Naive thymus-derived CD8-positive, alpha-beta T cell (primary cell): ENCODE measurements around the gene BANP. TPM values are rescaled to one million over a fixed set of nuclear protein-coding genes. Genes with fewer than 3 reads are reported as not detected.
"Not testable (repeated sequence)": the region's sequence is repeated elsewhere in the genome, so short reads cannot be mapped to it uniquely, and the experiment has no call there.

ENCODE experiments used
- ATAC-seq, 2 donors: fragments of 150-1000 bp; cut with Tn5 transposase in 1 of 2; sonication (Bioruptor Pico), chemical (Tn5 transposase) in 1 of 2; 1 replicate in 1 of 2; 2 replicates in 1 of 2; pipeline ENCODE4 v1.10.0; 2021; ENCODE audit warnings: mild to moderate bottlenecking in 2 of 2, moderate library complexity in 2 of 2
- POLR2A ChIA-PET: fragments of 350-600 bp; sonication (Branson Sonifier 250); formaldehyde crosslinking; loops from one replicate; lab custom pipeline; 2021; ENCODE audit warnings: antibody characterized with exemption; lab: Charles Lee
- DNase-seq, 10 donors: peaks; one replicate each; pipeline versions ENCODE4 v3.0.0 to v3.0.0-alpha.2; 2020 to 2022
- H3K27ac Mint-ChIP-seq, 10 donors: one replicate each; pipeline ENCODE4 v1.8.0; 2020 to 2022; ENCODE audit warnings: mild to moderate bottlenecking in 10 of 10, mixed read lengths in 10 of 10, moderate library complexity in 4 of 10, inconsistent platforms in 1 of 10
- H3K27me3 Mint-ChIP-seq, 5 donors: one replicate each; pipeline ENCODE4 v1.8.0; 2021 to 2022; ENCODE audit warnings: mixed read lengths in 5 of 5
- H3K36me3 Mint-ChIP-seq, 3 donors: one replicate each; pipeline ENCODE4 v1.8.0; 2020 to 2022; ENCODE audit warnings: mixed read lengths in 3 of 3, mild to moderate bottlenecking in 2 of 3, inconsistent platforms in 1 of 3
- H3K4me1 Mint-ChIP-seq, 4 donors: one replicate each; pipeline ENCODE4 v1.8.0; 2021 to 2022; ENCODE audit warnings: mixed read lengths in 4 of 4
- H3K4me3 Mint-ChIP-seq, 10 donors: one replicate each; pipeline ENCODE4 v1.8.0; 2020 to 2022; ENCODE audit warnings: mild to moderate bottlenecking in 10 of 10, mixed read lengths in 10 of 10, moderate library complexity in 6 of 10, inconsistent platforms in 1 of 10
- H3K9me3 Mint-ChIP-seq, 9 donors: one replicate each; pipeline ENCODE4 v1.8.0; 2020 to 2022; ENCODE audit warnings: mixed read lengths in 9 of 9, mild to moderate bottlenecking in 3 of 9, inconsistent platforms in 1 of 9, moderate library complexity in 1 of 9
- polyA plus RNA-seq, 3 donors: library from polyadenylated mRNA; unstranded; fragments of 300-500 nt; fragmentation: Illumina TruSeq; gene quantifications; one replicate each; pipeline ENCODE4 v1.2.3, GENCODE V29; 2021
- total RNA-seq, 8 experiments: library from RNA in 2 of 8; stranded (reverse) in 2 of 8; gene quantifications; one replicate each; pipeline ENCODE4 v1.2.3 and lab custom pipeline; 2021 to 2026

Gene BANP
- total and polyA plus RNA-seq, 5 experiments from 2014 or later = 13.4 to 89.4 (median 29.1) TPM

DNA sequence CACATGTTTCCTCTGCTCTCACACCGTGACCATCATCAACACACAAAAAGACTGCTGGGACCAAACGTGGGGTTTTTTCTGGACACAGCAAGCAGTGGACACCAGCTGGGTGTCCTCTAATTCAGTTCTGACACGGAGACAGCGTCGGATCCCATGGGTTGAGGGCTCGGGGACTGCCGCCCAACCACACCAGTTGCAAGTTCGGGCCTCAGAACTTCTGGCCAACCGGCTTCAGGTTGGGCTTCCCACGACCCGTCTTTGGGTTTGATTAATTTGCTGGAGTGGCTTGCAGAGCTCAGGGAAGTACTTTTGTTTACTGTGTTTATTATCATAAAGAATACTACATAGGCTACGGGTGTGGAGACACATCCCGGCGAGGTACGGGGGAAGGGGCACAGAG, 97.8 kb downstream of the BANP start:
- Mint-ChIP-seq H3K4me1 (peaks cover 0 to 37% (median 2%) of the 10 kb centered on the region in 4 donors), H3K27me3 (no peaks in the 10 kb centered on the region), H3K4me3 (no peak overlapping the region), H3K9me3 (no peaks in the 10 kb centered on the region), H3K36me3 (peaks cover 12 to 55% (median 24%) of the 10 kb centered on the region in 3 donors), H3K27ac (no peak overlapping the region)
- no peak for DNase-seq
- no peak for ATAC-seq
- POLR2A ChIA-PET = no interaction called here

DNA sequence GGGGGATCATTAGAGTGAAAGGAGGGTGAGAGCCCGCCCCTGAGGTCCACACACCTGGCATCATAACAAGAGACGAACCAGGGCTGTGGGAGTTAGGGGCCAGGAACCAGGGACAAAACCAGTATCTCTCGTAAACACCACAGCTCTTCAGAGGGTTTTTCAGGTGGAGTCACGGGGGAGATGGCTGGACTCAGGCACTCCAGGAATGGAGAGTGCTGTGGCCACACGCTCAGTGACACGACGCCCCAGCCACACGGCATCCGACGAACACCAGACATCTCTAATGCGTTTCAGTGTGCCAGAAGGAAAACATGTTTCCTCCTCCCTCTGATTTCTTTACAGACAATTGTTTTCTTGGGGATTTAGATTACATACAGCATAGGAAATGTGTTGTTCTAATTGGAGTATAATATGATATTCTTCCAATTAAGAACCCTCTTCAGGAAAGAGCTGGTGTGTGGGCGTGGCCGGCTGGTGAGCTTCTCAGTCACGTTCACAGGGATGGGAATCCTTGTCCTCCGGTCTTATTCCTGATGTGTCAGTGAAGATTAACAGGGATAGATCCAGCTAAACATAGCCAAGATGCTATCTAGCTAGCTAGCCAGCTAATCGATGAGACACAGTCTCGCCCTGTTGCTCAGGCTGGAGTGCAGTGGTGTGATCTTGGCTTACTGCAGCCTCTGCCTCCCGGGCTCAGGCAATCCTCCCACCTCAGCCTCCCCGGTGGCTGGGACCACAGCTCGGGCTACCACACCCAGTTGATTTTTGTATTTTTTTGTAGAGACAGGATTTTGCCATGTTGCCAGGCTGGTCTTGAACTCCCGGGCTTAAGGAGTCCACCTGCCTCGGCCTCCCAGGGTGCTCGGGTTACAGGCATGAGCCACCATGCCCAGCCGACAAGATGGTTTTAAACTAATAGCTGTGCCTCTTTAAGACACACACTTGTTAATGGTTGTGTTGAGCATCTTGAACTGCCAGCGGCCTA, 98.6 kb downstream of the BANP start:
- POLR2A ChIA-PET = no interaction called here

DNA sequence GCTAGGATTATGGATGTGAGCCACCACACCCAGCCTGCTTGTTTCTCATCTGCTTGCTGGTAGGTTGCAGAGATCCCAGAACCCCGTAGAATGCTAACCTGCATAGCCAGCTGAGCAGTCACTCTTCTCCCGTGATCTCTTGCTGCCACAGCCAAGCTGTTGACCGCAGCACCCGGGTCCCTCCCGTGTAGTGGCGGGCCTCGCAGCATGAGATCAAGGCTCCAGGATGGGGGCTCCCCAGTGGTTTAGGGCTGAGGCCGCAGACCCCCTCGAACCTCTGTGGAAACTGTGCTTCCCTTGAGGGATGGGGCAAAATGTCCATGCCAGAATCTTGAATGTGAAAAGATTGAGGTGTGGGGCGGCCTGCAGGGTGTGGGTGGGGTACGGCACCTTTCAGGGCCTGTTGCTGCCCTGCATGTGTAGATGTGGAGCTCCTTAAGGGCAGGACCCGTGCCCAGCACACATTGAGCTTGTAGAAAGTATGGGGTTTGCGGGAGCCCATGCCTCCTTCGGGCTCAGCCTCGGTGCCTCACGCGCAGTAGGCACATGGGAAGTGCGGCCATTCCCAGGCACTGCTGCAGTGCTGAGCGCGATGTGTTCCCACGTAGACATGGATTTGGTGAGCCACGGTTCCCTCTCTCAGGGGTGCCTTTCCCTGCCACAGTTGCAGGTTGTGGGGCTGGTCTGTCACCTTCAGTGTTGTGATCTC, 99.9 kb downstream of the BANP start:
- Mint-ChIP-seq H3K36me3 (peaks cover 12 to 49% (median 24%) of the 10 kb centered on the region in 3 donors), H3K4me1 (peaks cover 0 to 18% (median 2%) of the 10 kb centered on the region in 4 donors), H3K4me3 (no peak overlapping the region), H3K9me3 (no peaks in the 10 kb centered on the region), H3K27me3 (no peaks in the 10 kb centered on the region), H3K27ac (no peak overlapping the region)
- POLR2A ChIA-PET = no interaction called here
- ATAC-seq = no peak
- no peak for DNase-seq

More for the DNA sequence above, 98.6 kb downstream of the BANP start:
- H3K36me3 Mint-ChIP-seq = peaks cover 12 to 55% (median 24%) of the 10 kb centered on the region in 3 donors
- H3K4me3 Mint-ChIP-seq = no peak overlapping the region
- peaks cover 0 to 31% (median 2%) of the 10 kb centered on the region in 4 donors for H3K4me1 Mint-ChIP-seq
- no peaks in the 10 kb centered on the region for H3K27me3 Mint-ChIP-seq
- no peak for ATAC-seq
- DNase-seq = no peak
- H3K9me3 Mint-ChIP-seq = no peaks in the 10 kb centered on the region
- peak overlapping the region in 5 of 10 donors; percentile 10 to 67 (median 34) for H3K27ac Mint-ChIP-seq

DNA sequence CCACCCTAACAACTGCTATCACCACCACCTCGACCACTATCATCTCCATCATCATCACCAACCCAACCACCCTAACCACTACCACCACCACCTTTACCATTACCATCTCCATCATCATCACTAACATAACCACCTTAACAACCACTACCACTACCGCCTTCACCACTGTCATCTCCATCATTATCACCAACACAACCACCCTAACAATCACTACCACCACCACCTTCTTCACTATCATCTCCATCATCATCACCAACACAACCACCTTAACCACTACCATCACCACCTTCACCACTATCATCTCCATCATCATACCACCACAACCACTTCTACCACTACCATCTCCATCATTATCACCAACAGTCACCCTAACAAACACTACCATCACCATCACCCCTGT, 101.4 kb downstream of the BANP start:
- no peak overlapping the region for H3K4me3 Mint-ChIP-seq
- H3K4me1 Mint-ChIP-seq = peaks cover 0 to 16% (median 2%) of the 10 kb centered on the region in 4 donors
- POLR2A ChIA-PET = interaction anchor here (0.5 kb wide), 1 partner anchor 181 kb away, joined by 3 read pairs; no protein-coding TSS in a partner anchor
- DNase-seq = no peak
- no peaks in the 10 kb centered on the region for H3K27me3 Mint-ChIP-seq
- peaks cover 11 to 50% (median 23%) of the 10 kb centered on the region in 3 donors for H3K36me3 Mint-ChIP-seq
- ATAC-seq = no peak
- no peak overlapping the region for H3K27ac Mint-ChIP-seq
- no peaks in the 10 kb centered on the region for H3K9me3 Mint-ChIP-seq

DNA sequence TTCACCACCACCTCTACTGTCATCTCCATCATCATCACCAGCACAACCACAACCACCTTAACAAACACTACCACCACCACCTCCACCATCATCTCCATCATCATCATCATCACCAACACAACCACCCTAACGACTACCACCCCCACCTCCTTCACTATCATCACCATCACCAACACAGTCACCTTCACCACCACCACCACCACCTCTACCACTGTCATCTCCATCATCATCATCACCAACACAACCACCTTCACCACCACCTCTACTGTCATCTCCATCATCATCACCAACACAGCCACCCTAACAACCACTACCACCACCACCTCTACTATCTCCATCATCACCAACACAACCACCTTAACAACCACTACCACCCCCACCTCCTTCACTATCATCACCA, 102.2 kb downstream of the BANP start:
- H3K36me3 Mint-ChIP-seq = peaks cover 3 to 48% (median 16%) of the 10 kb centered on the region in 3 donors
- H3K27ac Mint-ChIP-seq, DNase-seq, H3K9me3 Mint-ChIP-seq, H3K4me3 Mint-ChIP-seq, ATAC-seq, H3K4me1 Mint-ChIP-seq, POLR2A ChIA-PET, H3K27me3 Mint-ChIP-seq: not testable (repeated sequence)

DNA sequence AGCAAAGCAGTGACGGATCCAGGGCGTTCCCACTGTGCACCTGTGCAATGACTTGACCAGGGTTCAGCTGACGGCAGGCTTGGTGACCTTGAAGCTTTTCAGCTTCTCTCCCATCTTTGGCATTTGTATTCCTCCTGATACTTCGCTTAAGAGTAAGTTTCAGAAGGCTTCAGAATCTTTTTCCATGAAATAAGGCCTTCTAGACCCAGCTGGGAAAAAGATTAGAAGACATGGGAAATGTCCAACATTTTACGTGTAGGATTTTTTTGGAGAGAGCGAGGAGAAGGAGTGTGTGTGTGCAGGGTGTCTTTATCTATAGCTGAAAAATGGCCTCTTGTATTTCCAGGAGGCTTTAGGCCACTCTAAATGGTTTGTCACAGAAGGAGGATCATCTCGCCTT, 104.1 kb downstream of the BANP start:
- no peak for ATAC-seq
- no peak overlapping the region for H3K4me3 Mint-ChIP-seq
- peaks cover 0 to 42% (median 13%) of the 10 kb centered on the region in 3 donors for H3K36me3 Mint-ChIP-seq
- H3K4me1 Mint-ChIP-seq = no peaks in the 10 kb centered on the region
- H3K27me3 Mint-ChIP-seq = no peaks in the 10 kb centered on the region
- no peak for DNase-seq
- H3K9me3 Mint-ChIP-seq = no peaks in the 10 kb centered on the region
- POLR2A ChIA-PET = no interaction called here
- peak overlapping the region in 1 of 10 donors; percentile 27 for H3K27ac Mint-ChIP-seq

DNA sequence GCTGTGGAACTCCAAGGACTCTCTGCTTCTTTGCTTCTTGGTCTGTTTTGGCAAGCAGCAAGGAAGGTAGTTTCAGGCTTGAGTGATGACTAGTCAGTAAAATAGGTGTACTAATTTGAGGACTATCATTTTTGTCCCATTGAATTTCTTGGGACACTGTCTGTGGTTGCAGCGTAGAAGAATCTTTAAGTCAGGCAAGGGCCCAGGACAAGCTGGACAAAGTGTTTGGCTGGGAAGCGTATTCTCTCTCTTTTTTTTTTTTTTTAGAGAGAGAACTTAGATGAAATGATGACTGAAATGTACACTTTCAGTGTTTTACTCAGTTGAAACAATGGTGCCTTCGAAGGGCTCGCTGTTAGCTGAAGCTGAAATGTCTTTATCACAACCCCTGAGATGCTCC, 105.0 kb downstream of the BANP start:
- H3K4me1 Mint-ChIP-seq = no peaks in the 10 kb centered on the region
- no peak for ATAC-seq
- no peaks in the 10 kb centered on the region for H3K27me3 Mint-ChIP-seq
- H3K4me3 Mint-ChIP-seq = no peak overlapping the region
- no peak overlapping the region for H3K27ac Mint-ChIP-seq
- DNase-seq = no peak
- H3K36me3 Mint-ChIP-seq = peaks cover 0 to 41% (median 11%) of the 10 kb centered on the region in 3 donors
- no peaks in the 10 kb centered on the region for H3K9me3 Mint-ChIP-seq
- POLR2A ChIA-PET = no interaction called here

DNA sequence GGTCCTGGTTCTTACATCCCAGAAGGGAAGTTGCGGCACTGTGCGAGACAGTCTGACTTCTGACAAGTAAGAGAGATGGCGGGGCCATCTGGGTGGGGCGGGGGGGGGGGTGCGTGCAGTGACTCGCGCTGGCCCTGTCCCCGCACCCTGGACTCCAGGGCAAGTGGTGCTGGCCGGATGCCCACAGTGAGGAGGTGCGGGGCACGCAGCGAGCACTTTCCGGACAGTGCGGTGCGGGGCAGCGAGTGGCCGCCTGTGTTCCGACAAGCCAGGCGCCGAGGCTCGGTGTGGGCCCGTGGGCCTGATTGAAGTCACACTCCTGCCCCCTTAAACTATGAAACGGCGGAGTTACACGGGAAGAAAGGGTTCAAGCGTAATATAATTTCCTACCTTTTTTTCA, 106.4 kb downstream of the BANP start:
- H3K36me3 Mint-ChIP-seq = peaks cover 0 to 44% (median 6%) of the 10 kb centered on the region in 3 donors
- H3K4me3 Mint-ChIP-seq = no peak overlapping the region
- H3K9me3 Mint-ChIP-seq = no peaks in the 10 kb centered on the region
- DNase-seq = no peak
- H3K4me1 Mint-ChIP-seq = no peaks in the 10 kb centered on the region
- H3K27me3 Mint-ChIP-seq = no peaks in the 10 kb centered on the region
- POLR2A ChIA-PET = no interaction called here
- no peak for ATAC-seq
- no peak overlapping the region for H3K27ac Mint-ChIP-seq

DNA sequence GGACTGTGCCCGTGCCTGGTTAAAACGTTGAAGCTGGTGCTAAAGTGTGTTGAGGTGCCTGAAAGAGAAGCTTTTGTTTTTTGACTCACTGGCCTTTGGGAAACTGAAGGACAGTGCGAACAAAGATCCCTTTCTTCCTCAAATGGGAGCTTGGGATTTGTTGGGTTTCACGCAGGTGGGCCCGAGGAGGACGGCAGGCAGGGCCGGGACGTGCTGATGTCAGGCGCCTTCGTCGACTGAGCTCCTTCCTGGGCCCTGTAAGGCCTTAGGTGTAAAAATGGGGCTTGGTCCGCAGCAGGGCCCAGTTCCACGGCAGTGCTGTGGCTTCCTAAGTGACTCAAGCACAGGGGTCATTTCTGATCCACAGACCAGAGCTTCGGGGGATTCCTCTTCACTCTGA, 106.9 kb downstream of the BANP start:
- no peak for ATAC-seq
- Mint-ChIP-seq H3K36me3 (peaks cover 0 to 44% (median 6%) of the 10 kb centered on the region in 3 donors), H3K27ac (no peak overlapping the region)

DNA sequence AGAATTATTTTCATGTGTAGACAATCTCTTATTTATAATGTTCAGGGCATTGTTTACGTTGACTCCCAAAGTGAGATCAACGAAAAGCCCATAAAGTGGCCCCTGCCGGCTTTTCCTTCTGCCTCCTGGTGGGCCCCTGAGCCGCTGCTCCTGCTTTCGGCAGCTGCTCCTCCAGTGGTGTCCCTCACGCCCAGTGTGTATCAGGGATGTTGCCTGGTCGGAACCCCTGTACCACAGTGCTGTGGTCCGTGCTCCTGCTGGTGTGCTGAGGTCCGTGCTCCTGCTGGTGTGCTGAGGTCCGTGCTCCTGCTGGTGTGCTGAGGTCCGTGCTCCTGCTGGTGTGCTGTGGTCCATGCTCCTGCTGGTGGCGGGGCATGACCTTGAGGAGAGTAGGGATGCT, 107.6 kb downstream of the BANP start:
- no peaks in the 10 kb centered on the region for H3K27me3 Mint-ChIP-seq
- H3K4me1 Mint-ChIP-seq = peaks cover 0 to 1% (median 0%) of the 10 kb centered on the region in 4 donors
- H3K36me3 Mint-ChIP-seq = peaks cover 0 to 51% (median 6%) of the 10 kb centered on the region in 3 donors
- DNase-seq (no peak), ATAC-seq (no peak)
- H3K9me3 Mint-ChIP-seq = no peaks in the 10 kb centered on the region
- peak overlapping the region in 1 of 10 donors; percentile 52 for H3K27ac Mint-ChIP-seq
- POLR2A ChIA-PET = no interaction called here
- H3K4me3 Mint-ChIP-seq = no peak overlapping the region

More for the DNA sequence above, 106.9 kb downstream of the BANP start:
- Mint-ChIP-seq H3K9me3 (no peaks in the 10 kb centered on the region), H3K4me1 (no peaks in the 10 kb centered on the region), H3K4me3 (no peak overlapping the region), H3K27me3 (no peaks in the 10 kb centered on the region)
- POLR2A ChIA-PET = no interaction called here
- no peak for DNase-seq

DNA sequence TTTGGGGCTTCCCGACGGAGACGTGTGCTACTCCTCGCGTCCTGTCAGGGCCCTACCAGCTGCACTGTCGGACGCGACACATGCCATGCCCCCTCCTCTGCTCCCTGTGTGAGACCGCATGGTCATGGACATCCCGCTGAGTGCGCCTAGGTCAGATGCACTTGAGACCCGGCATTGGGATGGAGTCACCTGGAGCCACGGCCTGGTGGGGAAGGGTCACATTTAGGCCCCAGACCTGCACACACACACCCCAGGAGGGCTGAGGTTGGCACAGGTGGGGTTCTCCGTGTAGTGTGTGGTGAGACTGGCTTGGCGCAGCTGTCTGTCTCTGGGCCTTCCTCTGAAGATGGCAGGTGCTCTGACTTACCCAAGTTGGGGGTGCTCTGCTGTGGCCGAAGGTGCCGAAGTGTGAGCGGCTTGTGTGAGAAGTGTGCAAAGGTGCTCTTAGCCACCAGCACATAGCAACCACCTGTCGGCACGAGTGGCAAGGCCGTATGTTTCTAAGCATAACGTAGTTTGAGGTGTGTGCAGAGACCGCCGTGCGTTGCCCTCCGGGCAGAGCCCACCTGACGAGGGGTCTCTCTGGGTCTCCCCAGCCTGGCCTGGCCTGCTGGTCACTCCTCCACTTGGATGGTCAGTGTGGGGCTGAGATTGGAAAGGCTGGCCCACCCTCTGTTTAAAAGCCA, 108.6 kb downstream of the BANP start:
- DNase-seq (no peak), ATAC-seq (no peak)
- H3K4me1 Mint-ChIP-seq = peaks cover 0 to 2% (median 0%) of the 10 kb centered on the region in 4 donors
- H3K4me3 Mint-ChIP-seq = no peak overlapping the region
- H3K27me3 Mint-ChIP-seq = no peaks in the 10 kb centered on the region
- POLR2A ChIA-PET = interaction anchor here (0.6 kb wide), 1 partner anchor 25 kb away, joined by 3 read pairs; no protein-coding TSS in a partner anchor
- no peak overlapping the region for H3K27ac Mint-ChIP-seq
- peaks cover 0 to 57% (median 6%) of the 10 kb centered on the region in 3 donors for H3K36me3 Mint-ChIP-seq
- no peaks in the 10 kb centered on the region for H3K9me3 Mint-ChIP-seq

DNA sequence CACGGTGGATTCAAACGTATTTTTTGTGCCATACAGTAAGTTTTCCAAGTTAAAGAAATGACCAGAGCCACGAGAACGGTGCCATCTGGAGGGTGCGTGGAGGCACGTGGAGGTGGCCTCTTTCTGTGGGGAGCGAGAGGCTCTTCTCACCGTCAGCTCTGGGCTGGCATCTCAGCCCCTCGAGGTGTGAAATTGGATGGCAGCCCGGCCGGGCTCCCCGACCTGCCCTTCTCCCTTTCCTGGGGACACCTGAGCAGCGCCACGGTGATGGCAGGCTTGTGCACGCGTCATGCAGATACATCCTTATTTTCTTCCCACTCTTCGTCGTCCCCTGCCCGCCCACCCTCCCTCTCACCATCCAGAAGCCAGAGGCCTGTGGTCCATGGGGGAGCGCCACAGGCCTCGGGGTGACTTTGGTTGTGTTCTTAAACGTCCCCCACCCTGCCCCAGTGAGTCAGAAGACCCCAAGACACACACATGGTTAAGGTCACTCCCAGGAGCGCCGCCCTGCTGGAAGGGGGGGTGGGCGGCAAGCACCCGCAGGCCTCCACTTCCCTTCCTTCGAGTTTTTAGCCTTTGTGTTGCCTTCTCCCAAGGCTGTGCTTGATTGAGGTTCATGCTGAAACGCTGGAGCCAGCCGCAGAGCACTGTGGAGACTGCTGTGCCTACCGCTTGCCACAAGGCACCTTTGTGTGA, 109.4 kb downstream of the BANP start:
- ATAC-seq (no peak), DNase-seq (no peak)
- H3K9me3 Mint-ChIP-seq = no peaks in the 10 kb centered on the region
- peaks cover 0 to 61% (median 6%) of the 10 kb centered on the region in 3 donors for H3K36me3 Mint-ChIP-seq
- POLR2A ChIA-PET = no interaction called here
- H3K4me3 Mint-ChIP-seq = no peak overlapping the region
- no peak overlapping the region for H3K27ac Mint-ChIP-seq
- H3K27me3 Mint-ChIP-seq = no peaks in the 10 kb centered on the region
- peaks cover 0 to 2% (median 0%) of the 10 kb centered on the region in 4 donors for H3K4me1 Mint-ChIP-seq
